ENCODE data around the gene MMP17.

The MMP17 gene

GRCh38 chr12:131850856-131851559 is 22.8 kb downstream of the MMP17 start:
- DNase-seq: no peak

DNA sequence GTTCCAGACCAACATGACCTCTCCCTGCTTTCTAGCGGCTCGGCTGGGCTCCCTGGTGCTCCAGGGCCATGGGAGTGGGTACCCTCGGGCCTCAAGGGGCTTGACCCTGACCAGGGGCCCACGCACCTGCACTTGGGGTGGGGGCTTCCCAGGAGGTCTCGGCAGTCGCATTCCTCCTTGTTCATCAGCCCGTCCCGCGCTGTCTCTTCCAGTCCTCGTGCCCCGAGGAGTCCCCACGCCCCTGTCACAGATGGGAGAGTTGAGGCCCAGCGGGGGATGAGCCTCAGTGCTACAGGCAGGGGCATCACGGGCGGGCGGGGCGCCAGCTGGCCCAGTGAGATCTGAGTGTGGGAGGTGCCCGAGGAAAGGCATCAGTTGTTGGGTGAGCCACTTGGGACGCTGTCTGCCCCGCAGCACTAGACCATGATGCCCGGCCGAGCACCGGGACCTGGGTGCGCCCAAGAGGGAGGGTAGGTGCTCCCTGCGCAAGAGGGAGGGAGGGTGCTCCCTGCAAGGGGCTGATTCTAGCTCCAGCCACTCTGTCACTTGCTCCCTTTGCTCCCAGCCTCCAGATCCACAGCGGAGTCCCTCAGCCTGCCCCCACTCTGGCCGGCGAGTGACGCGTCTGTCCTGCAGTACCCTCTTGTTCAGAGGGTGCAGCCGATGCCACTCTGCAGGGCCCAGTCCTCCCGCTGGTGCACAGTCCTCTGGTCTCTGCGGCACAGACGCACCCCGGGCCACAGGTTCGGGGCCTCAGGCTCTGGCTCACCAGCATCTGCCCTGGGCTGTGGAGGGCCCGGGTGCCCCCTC is 23.8 kb downstream of the MMP17 start:
- no peak for DNase-seq

GRCh38 chr12:131852551-131853299 is 24.5 kb downstream of the MMP17 start:
- DNase-seq: no peak

DNA sequence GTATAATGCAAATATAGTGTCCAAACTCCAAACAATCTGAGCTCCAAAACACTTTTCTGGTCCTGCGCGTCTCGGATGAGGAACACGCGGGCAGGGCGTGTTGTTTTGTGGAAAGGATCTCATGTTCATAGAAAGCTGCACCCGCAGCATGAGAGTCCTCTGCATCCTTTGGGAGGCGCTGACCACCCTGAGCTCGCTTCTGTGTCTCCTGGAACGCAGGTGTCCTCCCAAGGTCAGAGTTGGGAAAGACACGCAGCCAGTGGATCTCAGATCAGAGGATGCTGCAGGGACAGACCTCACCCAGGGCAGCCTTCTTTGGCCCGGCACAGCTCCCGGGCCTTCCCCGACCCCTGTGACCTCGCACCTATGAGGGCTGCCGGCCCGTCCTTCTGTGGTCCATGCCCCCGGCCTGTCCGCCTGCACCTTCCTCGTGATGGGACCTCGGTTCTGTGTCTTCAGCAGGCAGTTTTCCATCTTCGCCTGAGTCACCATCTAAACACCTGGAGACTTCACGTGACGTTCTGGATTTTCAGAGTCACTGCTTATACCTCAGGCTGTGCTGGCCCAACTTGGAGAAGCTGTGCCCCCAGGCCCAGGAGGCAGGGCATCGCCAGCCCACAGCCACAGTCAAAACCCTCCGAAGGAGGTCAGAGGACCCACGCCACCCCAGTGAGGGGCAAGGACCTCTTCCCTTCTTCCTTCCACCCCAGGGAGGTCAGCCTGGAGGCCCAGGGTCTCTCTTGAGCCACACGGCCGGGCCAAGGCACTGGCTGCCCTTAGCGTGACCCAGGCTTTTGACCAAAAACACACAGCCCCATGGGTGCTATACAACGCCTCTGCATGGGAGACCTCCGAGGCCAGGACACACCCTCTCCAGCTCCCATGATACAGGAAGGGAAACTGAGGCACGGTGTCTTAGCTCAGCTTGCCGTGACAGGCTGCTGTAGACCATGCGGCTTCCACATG is 25.9 kb downstream of the MMP17 start:
- no peak for DNase-seq

DNA sequence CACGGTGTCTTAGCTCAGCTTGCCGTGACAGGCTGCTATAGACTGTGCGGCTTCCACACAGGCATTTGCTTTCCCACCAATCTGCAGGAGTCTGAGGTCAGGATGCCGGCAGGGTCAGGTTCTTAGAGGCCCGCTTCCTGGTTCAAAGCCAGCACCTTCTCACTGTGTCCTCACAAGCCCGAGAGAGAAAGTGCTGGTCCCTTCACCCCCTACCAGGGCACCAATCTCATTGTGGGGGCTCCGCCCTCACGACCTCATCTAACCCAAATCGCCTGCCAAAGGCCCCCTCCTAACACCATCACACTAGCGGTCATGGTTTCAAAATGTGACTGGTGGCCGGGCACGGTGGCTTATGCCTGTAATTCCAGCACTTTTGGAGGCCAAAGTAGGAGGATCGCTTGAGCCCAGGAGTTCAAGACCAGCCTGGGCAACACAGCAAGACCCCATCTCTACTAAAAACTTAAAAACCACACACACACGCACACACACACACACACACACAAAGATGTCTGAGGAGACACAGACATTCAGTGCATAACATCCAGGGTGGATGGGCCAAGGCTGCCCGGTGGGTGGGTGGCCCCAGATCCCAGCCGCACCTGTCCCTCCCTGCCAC is 26.8 kb downstream of the MMP17 start:
- no peak for DNase-seq

DNA sequence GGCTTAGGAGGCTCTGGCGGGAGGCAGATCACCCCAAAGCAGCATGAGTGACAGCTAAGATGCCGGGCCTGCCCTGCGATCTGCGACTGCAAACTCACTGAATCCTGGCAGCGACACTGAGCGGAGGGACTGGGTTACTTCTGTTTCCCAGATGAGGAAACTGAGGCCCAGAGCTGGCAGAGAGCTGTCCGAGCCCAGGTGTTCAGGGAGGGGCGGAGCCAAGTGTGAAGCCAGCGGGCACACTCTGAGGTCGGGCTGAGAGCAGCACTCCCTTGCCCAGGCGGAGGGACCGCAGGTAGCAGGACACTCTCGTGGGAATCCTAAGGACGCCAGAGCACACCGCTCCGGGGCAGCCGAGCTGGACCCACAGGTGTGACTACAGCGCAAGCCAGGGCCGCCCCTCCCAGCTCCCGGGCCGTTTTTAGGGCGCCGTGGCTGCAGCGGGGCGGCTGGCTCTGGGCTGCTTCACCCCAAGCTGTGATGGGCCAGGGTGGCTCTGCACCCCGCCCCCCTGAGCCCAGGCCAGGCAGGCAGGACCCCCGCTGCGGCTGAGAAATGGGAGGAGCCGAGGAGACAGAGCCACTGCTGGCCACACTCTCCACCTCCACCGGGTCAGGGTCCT is 27.4 kb downstream of the MMP17 start:
- DNase-seq: no peak

GRCh38 chr12:131856366-131857097 is 28.3 kb downstream of the MMP17 start:
- DNase-seq: no peak

DNA sequence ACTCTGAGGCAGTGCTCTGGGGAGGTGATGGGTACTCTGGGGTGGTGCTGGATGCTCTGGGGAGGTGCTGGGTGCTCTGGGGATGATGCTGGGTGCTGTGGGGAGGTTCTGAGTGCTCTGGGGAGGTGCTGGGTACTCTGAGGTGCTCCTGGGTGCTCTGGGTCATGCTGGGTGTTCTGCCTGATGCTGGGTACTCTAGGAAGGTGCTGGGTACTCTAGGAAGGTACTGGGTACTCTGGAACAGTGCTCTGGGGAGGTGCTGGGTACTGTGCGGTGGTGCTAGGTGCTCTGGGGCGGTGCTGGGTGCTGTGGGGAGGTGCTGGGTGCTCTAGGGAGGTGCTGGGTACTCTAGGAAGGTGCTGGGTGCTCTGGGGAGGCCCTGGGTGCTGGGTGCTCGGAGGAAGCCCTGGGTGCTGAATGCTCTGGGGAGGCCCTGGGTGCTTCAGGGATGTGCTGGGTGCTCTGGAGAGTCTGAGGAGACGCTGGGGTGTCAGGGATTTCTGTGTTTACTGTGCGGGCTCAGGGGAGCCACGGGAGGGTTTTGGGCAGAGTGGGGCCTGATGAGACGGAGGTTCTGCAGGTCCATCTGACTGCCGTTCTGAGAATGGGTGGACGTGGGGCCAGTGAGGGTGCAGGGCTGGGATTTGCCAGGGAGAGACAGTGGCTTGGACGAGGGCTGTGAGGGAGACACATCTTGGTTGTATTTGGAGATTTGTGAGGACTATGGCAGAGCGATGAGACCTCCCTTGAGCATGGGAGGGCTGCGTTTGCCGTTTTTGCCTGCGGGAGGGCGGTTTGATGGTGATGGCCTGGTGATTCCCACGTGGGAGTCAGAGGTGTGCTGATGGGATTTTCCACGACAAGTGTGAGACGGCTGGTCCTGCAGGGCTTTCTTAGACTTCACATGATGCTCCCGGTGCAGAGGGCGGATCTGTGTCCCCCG is 30.0 kb downstream of the MMP17 start:
- DNase-seq: no peak

GRCh38 chr12:131860472-131861260 is 32.5 kb downstream of the MMP17 start:
- DNase-seq: no peak

DNA sequence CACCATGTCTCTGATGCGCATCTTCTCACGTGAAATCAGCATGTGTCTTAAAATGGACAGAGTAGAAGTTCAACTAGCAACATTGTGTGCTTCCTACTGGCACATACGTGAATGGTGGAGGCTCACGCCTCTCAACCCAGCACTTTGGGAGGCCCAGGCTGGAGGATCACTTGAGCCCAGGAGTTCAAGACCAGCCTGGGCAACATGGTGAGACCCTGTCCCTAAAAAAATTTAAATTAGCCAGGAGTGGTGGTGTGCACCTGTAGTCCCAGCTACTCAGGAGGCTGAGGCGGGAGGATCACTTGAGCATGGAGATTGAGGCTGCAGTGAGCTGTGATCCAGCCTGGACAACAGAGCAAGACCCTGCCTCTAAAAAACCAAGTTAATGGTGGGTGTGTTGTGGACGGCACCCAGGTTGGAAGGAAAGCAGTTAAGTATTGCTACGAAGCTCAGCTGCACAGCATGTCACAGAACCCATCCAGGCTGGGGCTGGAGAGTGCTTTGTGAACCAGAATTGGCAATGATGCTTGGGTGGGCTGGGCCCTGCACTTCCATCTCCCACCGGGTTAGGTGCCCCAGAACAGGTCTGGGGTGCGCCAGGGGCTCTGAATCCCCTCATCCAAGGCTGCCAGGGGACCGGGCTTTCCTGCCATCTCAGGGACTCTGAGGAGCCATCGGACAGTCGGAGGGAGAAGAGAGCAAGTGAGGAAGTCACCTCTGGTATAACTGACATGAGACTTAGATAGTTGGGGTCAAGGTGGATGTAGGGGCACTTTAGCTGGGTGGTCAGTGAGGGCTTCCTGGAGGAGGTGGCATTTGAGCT is 33.3 kb downstream of the MMP17 start:
- no peak for DNase-seq

DNA sequence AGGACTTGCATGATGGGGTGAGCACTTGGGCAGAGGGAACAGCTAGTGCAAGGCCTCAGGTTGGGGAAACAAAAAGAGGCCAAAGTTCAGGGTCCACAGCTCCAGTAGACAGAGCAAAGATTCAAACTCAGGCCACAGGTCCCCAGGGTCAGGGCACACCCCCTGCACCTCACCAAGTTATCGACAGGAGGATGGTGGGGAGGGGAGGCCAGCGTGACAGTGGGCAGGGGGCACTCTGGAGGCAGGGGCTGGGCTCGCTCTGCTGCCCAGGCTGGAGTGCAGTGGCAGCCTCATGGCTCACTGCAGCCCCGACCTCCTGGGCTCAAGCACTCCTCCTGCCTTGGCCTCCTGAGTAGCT is 33.9 kb downstream of the MMP17 start:
- no peak for DNase-seq

DNA sequence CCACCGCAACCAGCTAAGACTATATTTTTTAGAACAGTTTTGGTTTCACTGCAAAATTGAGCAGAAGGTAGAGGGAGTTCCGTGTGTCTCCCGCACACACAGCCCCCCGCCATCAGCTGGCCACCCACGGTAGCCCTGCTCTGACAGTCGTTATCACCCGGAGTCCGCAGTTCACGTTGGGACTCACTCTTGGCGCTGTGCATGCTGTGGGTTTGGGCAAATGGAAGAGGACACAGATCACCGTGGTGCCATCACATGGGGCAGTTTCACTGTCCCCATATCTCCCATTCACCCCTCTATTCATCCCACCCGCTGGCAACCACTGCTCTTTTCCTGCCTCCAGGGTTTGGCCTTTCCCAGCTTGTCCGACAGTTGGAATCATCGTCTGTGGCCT is 34.4 kb downstream of the MMP17 start:
- no peak for DNase-seq

DNA sequence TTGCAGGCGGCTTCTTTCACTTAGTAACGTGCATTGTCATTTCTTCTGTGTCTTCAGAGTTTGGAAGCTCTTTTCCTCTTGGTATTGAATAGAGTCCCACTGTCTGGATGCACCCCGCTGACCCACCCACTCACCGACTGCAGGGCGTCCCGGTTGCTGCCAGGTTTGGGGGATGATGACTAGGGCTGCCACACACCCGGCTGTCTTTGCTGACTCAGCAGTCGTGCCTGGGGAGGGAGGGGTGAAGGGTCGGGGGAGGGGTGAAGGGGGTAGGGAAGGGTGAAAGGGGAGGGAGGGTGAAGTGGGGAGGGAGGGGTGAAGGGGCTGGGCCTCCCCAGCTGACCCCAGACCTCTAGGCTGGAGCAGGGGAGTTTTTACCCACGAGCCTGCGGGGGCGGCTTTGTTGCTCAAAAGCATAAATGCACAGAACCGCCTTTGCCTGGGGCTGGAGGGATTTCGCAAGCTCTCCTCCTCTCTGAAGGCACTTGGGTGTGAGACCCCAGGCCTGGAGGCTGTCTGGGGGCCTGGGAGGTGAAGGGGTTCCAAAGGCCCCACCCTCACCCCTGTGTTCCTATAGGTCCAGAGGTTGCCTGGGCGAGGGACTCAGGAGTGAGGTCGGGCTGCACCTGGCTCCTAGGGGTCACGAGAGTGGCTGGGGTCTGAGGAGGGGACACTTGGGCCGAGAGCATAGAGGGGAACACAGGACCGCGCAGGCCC is 35.0 kb downstream of the MMP17 start:
- DNase-seq: no peak

- no peak for DNase-seq
Measured at GRCh38 chr12:131863711-131864396, 35.7 kb downstream of the MMP17 start.

- no peak for DNase-seq
Measured at GRCh38 chr12:131864469-131864868, 36.3 kb downstream of the MMP17 start.

DNA sequence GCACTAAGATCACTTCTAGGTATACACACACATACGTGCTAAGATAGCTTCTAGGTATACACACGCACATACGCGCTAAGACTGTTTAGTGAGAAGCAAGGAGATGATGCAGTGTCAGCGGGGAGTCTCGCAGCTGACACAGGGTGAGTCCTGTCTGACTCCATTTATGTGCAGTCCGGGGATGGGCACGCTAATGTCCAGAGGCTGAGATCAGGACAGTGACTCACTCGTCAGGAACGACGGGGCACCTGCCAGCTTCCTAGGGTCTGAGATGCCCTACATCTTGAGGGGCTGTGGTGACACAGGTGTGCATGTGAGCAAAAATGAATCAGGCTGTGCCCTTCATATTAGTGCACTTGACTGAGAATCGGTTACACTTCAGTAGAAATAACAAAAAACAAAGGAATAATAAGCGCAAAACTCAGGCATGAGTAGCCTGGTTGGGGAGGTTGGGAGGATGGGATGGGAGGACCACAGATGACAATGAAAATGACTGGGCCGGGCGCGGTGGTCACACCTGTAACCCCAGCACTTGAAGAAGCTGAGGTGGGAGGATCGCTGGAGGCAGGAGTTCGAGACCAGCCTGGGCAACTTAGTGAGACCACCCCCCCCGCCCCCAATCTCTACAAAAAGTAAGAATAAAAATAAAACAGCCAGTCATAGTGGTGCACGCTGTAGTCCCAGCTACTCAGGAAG is 37.1 kb downstream of the MMP17 start:
- no peak for DNase-seq

Measured in NCI-H187 treated with DMSO at 0.1 percent for 48 hours (cell line).